Left ventricle myocardium inferior (tissue), 1 donor: ENCODE data around the gene SACM1L. TPM values are rescaled to one million over a fixed set of nuclear protein-coding genes. Genes with fewer than 3 reads are reported as not detected.

ENCODE experiments used
- DNase-seq: peaks from one replicate; pipeline ENCODE4 v3.0.0-alpha.2; 2020
- H3K27ac ChIP-seq: fragments of 200-600 bp; replicated peaks from 2 replicates; pipeline ENCODE4 v1.8.0; 2021
- H3K27me3 ChIP-seq: fragments of 200-600 bp; 2 replicates; pipeline ENCODE4 v1.8.0; 2021; ENCODE audit warnings: low read depth
- H3K36me3 ChIP-seq: fragments of 200-600 bp; 2 replicates; pipeline ENCODE4 v1.8.0; 2021
- H3K4me1 ChIP-seq: fragments of 200-600 bp; 2 replicates; pipeline ENCODE4 v1.8.0; 2021
- H3K4me3 ChIP-seq: fragments of 200-600 bp; 2 replicates; pipeline ENCODE4 v1.8.0; 2021; ENCODE audit warnings: mild to moderate bottlenecking, moderate library complexity
- H3K9me3 ChIP-seq: fragments of 200-600 bp; replicated peaks from 2 replicates; pipeline ENCODE4 v1.8.0; 2021
- CTCF ChIP-seq: fragments of 200-600 bp; IDR thresholded peaks from 2 replicates; pipeline ENCODE4 v1.8.0; 2021; ENCODE audit warnings: antibody characterized with exemption, mild to moderate bottlenecking, borderline replicate concordance
- intact Hi-C: fragments of 100-400 bp; cut with micrococcal nuclease; formaldehyde crosslinking; loops from one replicate; pipeline ENCODE4 v1.11.0; 2022
- total RNA-seq: library from RNA; stranded (reverse); fragmentation: NEBNext Ultra II Directional; extraction: Animal tissue kit (Norgen Biotek cat#: 25700); gene quantifications from one replicate; pipeline ENCODE4 v1.2.1, GENCODE V29; 2021
- donor health status: DM: no; HTN: yes; CAD: no; lungs with severe emphysema.

The SACM1L gene
- total RNA-seq, 1 donor from 2014 or later = 20.9 TPM

DNA sequence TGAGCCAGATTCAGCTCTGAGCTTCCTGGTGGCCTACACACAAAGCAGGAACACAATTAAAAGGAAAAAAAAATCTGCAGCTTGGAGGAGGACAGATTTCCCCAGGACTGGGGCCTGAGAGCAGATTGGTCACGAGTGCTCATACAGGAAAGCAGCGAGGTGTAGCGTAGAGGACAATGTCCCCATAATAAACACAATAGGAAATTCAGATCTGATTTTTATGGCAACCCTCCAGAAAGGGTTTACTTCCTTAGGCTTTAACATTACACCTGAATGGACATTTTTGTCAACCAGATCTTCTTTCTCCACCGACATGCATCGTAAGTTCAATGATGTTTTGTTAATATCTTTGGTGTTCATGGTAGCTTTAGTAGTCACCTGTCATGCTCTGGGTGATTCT, 83.9 kb downstream of the SACM1L start:
- H3K27ac ChIP-seq = no peak overlapping the region
- no peaks in the 10 kb centered on the region for H3K9me3 ChIP-seq
- no peak for TF ChIP-seq CTCF
- H3K4me3 ChIP-seq = no peak overlapping the region
- H3K4me1 ChIP-seq = no peaks in the 10 kb centered on the region
- intact Hi-C loops = no loop called here
- H3K36me3 ChIP-seq = no peaks in the 10 kb centered on the region
- no peaks in the 10 kb centered on the region for H3K27me3 ChIP-seq
- DNase-seq = no peak

- TF ChIP-seq CTCF = no peak
- H3K36me3 ChIP-seq = no peaks in the 10 kb centered on the region
- intact Hi-C loops = no loop called here
Observed at GRCh38 chr3:45773714-45774449, 84.7 kb downstream of the SACM1L start.

GRCh38 chr3:45774581-45775521, 85.7 kb downstream of the SACM1L start:
- intact Hi-C loops = no loop called here
- no peaks in the 10 kb centered on the region for H3K27me3 ChIP-seq
- TF ChIP-seq CTCF = no peak
- no peaks in the 10 kb centered on the region for H3K9me3 ChIP-seq
- no peaks in the 10 kb centered on the region for H3K4me1 ChIP-seq
- H3K36me3 ChIP-seq = no peaks in the 10 kb centered on the region
- DNase-seq = no peak
- no peak overlapping the region for H3K4me3 ChIP-seq
- H3K27ac ChIP-seq = no peak overlapping the region

More at GRCh38 chr3:45773714-45774449, 84.7 kb downstream of the SACM1L start:
- no peak overlapping the region for H3K27ac ChIP-seq
- no peaks in the 10 kb centered on the region for H3K4me1 ChIP-seq
- no peaks in the 10 kb centered on the region for H3K27me3 ChIP-seq
- no peak overlapping the region for H3K4me3 ChIP-seq
- no peak for DNase-seq
- no peaks in the 10 kb centered on the region for H3K9me3 ChIP-seq

DNA sequence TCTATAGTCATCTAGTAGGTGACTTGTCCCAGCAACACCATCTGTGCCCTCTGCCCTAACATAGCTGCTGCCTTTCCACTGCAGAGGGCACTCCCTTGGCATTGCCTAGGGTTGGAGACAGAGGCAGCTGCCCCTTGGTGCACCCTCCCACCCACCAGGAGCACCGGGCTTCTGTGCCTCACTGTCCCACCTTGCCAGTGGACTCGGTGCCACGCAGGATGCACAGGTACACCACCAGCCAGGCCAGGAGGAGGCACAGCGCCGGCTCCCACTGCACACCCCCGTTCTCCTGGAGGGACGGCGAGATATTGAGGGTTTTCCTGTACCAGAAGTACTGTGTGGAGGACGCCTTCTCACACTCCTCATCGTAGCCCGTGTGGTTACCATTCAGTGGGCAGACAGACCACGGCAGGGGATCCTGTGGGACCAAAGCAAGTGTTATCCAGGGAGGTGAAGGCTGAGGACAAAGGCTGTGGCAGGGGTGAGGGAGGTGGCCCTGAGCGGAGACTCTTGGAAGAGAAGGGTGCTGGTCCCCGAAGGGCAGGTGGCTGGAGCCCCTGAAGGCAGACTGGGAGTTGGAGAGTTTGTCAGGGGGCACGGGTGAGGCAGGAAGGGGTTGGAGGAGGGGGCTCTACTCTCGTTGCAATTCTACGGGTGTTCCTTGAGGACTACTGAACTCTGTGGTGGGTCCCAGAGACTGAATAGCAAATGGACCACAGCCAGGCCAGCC, 86.5 kb downstream of the SACM1L start:
- no peak overlapping the region for H3K4me3 ChIP-seq
- intact Hi-C loops = no loop called here
- no peaks in the 10 kb centered on the region for H3K9me3 ChIP-seq
- no peaks in the 10 kb centered on the region for H3K4me1 ChIP-seq
- H3K27me3 ChIP-seq = no peaks in the 10 kb centered on the region
- no peak for DNase-seq
- TF ChIP-seq CTCF = no peak
- H3K27ac ChIP-seq = no peak overlapping the region
- no peaks in the 10 kb centered on the region for H3K36me3 ChIP-seq

DNA sequence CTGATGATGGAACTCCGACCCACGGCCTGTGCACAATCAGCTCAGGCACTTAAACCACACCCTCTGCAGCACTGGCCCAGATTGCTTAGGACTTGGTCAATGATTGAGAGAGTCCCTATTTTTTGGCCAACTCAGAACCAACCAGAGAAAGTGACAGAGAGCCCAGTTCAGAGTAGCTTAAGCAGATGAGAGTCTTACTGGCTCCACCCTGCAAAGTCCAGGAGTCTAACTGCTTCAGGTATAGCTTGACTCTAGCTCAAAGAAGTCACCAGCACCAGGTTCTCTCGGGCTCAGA, 87.1 kb downstream of the SACM1L start:
- DNase-seq = no peak

More for the DNA sequence above, 87.1 kb downstream of the SACM1L start:
- H3K36me3 ChIP-seq = no peaks in the 10 kb centered on the region
- no peaks in the 10 kb centered on the region for H3K9me3 ChIP-seq
- intact Hi-C loops = no loop called here
- no peak overlapping the region for H3K4me3 ChIP-seq
- no peak overlapping the region for H3K27ac ChIP-seq
- TF ChIP-seq CTCF = no peak
- no peaks in the 10 kb centered on the region for H3K27me3 ChIP-seq
- no peaks in the 10 kb centered on the region for H3K4me1 ChIP-seq
